NCI-H2029 treated with DMSO at 0.1 percent for 48 hours (cell line): ENCODE data around the gene PAQR6.

Experiments
- DNase-seq: peaks from one replicate; lab custom pipeline; 2025; lab: John Stamatoyannopoulos, UW

The PAQR6 gene

GRCh38 chr1:156263288-156263655, 15.4 kb upstream of the PAQR6 start:
- no peak for DNase-seq

GRCh38 chr1:156262461-156263287, 14.8 kb upstream of the PAQR6 start:
- no peak for DNase-seq

DNA sequence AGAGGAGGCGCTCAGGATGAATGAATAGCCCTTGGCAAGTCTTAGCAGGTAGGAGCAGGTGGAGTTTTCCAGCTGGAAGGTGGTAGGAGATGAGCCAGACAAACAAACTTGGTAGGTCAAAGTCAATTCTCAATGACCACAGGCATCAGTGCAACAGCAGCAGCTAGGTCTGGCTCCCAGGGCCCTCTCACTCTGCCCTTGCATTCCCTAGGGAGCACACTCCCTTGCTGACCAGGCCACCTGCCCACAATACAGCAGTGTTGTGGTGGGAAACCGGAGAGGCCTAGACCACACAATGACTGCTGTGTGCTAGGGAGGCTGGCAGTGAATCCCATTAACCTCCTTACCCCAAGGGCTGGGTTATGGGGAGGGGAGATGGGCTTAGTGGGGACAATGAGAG, 13.0 kb upstream of the PAQR6 start:
- no peak for DNase-seq

GRCh38 chr1:156259805-156260204, 11.9 kb upstream of the PAQR6 start:
- DNase-seq, result no peak

DNA sequence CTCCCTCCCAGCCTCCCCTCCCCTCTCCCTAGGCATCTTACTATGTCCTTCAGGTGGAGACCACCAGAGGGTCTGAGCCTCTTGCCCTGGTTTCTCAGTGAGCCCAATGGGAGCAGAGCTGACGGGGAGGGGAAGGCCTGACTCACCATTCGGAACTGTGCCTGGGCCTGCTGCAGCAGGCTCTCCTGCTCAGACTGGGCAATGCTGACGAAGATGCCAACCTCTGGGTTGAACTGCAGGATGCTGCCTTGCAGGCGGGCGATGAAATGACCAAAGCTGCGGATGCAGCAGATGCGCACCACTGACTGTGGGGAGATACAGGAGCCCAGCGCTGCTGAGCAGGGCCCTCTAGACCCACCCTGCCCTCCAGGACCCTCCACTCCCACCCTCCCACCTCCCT, 11.0 kb upstream of the PAQR6 start:
- no peak for DNase-seq

GRCh38 chr1:156257711-156258110, 9.9 kb upstream of the PAQR6 start:
- DNase-seq, result no peak

GRCh38 chr1:156253634-156254033, 5.8 kb upstream of the PAQR6 start:
- DNase-seq, result no peak

DNA sequence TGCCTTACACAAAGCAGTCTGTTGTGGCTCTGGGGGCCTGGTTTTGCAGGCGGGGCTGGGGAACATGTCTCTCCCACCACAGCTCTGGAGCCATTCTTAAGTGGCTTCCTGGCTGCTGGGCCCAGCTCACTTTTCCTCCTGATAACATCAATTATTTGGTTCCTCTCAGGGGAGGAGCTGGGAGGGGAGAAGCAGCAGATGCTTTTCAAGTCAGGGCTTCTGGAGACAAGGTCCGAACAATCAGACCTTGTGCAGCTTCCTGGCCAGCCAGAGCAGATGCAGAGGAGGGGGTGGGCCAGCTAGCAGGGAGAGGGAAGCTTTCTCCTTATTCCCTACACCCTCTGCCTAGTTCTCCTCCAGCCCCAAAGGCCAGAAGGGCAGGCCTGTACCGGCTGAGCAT, 3.7 kb upstream of the PAQR6 start:
- no peak for DNase-seq

DNA sequence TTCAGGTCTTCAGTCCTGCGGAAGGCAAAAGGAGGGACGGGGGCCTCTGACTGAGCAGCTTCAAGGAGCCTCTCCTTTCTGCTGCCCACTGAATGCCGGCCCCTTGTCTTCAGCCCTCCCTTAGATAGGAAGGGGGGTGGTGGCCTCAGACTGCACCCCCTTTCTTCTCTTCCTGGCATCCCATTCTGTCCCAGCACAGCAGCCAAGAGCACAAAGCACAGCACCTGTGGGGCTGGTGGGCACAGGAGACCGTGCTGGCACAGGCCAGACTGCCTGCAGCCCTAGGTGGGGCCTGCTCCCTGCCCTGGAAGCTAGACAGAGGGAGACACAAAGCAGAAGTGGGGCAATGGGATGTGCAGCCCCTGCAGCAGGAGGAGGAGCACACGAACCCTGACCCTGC, 1.7 kb upstream of the PAQR6 start:
- no peak for DNase-seq

- no peak for DNase-seq
These were observed 447 bp upstream of the PAQR6 start for GRCh38 chr1:156248323-156248683.

DNA sequence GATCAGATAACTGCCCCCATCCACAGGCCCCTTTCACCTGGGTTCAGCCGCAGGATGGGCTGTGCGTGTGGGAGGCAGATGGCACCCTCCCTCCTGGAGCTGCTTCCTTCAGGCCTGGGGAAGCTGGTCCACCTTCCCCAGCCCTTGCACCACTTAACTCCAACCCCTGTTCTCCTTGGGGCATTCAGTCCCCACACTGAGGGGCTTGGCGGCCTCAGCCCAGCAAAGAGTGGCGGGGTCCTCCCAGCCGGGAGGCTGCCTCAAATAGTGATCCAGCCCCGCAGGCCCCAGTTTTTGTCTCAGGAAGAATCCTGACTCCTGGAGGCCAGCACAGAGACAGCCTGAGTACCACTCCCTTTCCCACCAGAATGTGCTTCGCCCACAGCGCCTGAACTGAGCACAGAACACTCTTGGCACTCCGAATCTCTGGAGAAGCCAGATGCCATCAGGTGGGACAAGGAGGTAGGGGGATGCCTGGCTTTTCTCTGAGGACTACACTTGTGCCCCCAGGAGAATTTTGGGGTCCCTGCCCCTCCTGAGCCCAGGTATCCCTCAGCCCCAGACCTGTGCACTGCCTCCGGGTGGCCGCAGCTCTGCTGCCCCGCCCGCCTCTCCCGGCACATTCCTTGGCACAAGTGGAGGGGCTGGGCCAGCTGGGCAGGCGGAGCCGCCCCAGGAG, 936 bp downstream of the PAQR6 start:
- no peak for DNase-seq

DNA sequence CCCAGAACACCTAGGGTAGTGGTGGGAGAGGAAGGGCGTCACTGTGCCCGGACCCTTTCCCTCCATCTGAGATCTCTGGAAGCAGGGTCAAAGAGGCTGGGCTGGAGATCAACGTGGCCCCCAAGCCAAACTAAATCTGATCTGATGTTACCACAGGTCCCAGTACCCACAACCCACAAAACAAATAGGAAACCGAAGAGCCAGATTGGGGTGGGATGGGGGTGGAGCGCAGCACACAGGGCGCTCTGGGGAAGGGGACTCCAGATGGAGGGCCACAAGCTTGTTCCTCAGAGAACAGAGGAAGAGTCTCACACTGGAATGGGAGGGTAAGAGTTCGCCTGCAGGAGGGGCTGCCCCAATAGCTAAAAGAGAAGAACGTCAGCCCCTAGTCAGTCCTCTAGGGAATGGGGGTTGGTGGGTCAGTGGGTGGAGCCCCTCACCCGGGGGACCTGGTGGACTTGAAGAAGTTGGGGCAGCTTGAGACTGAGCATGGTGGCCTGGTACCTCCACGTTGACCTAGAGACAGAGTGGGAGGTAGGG, 1.5 kb downstream of the PAQR6 start:
- no peak for DNase-seq

DNA sequence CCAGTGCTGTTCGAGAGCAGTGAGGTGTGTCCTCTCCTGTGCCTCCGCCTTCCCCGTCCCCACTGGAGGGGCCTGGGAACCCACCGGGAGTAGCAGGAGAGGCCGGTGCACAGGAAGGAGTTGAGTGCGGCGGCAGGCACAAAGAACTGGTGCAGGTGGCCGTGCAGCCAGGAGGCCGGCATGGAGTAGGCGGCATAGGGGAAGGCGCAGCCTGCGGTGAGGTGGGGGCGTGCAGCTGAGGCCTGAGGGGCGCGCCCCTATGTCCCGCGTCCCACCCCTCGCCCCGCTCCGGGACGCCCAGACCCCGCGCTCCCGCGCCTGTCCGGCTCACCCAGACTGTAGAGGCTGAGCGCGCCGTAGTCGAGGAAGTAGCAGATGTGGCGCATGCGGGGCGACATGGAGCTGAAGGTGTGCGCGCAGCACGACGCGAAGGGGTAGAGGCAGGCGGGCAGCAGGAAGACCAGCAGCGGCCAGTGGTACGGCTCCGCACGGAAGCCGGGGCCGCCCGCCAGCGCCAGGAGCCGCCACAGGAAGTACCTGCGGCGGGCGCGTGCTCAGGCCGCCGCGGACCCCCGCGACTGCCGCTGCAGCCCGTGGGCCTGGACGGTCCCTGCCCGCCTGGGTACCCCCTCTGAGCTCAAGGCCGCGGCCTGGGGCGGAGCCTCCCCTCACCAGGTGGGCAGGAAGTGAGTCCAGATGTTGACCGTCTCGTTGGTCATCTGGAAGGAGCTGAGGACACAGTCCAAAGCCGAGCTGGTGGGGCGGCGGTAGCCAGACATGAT, 2.2 kb downstream of the PAQR6 start:
- DNase-seq, result no peak

GRCh38 chr1:156244712-156245111, 3.1 kb downstream of the PAQR6 start:
- no peak for DNase-seq

DNA sequence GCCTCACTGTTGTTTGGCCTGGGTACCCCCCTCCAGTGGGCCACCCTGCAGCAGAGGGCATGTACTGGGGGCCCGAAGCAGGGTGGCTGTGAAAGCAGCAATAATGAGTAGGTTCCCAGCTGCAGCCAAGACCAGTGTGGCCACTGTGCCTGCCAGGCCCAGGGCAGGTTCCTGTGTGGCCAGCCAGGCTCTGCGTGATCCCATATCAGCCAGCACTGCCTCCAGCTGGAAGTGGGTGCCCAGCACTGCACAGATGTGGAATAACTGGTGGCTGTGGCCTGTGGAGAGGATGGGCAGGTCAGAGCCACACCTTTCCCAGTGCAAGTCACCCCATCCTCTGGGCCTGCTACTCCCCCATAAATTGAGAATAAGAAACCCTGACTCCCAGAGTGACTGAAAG, 3.7 kb downstream of the PAQR6 start:
- no peak for DNase-seq

- DNase-seq, result no peak
These were observed 5.1 kb downstream of the PAQR6 start for GRCh38 chr1:156242738-156243137.

- no peak for DNase-seq
These were observed 5.9 kb downstream of the PAQR6 start, which contains the start of gene BGLAP for GRCh38 chr1:156241926-156242325. TSS of gene BGLAP (plus strand) at chr1:156242184. CDS start at chr1:156242232, 48 bp downstream.

DNA sequence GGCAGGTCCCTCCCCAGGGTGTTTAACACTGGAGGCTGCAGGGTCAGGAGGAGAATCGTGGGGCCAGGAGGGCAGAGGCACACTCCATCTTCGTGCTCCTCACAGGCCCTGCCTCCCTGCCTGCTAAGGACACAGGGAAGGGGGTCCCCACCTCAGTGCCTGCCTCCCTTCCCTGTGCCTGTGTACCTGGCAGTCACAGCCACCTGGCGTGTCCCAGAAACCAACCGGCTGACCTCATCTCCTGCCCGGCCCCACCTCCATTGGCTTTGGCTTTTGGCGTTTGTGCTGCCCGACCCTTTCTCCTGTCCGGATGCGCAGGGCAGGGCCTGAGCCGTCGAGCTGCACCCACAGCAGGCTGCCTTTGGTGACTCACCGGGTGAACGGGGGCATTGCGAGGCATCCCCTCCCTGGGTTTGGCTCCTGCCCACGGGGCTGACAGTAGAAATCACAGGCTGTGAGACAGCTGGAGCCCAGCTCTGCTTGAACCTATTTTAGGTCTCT, 6.5 kb downstream of the PAQR6 start:
- no peak for DNase-seq

DNA sequence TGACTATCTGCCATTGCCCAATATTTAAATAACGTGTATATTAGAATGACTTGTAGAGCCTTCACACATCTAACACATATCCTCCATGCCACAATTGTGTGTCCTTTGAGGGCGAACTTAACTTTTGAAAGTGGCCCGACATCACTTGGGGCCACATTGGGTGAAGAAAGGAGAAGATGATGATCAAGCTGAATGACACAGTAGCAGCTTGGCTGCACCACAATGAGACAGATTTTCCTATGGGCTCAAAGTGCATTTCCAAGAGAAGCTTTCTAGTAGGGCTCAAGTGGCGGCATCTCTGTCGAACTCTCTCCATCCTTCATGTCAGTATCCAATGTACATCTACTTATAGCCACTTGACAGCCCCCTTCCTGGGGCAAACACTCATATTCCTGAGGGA, 9.6 kb downstream of the PAQR6 start:
- no peak for DNase-seq

DNA sequence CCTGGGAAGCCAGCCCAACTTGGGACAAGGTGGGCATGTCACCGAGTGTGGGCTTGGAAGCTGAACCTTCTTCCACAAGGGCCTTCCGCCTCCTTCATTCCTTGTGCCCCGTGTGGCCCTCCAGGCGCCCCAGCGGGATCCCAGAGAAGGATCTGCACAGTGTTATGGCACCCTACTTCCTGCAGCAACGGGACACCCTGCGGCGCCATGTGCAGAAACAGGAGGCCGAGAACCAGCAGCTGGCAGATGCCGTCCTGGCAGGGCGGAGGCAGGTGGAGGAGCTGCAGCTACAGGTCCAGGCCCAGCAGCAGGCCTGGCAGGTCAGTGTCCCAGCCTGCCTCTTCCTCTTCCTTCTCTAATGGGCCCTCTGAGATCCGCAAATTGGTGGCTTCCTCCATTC, 11.7 kb downstream of the PAQR6 start:
- DNase-seq, result no peak

- no peak for DNase-seq
These were observed 14.3 kb downstream of the PAQR6 start for GRCh38 chr1:156233426-156234127.
